ENCODE measurements around the gene SNX14. TPM values are rescaled to one million over a fixed set of nuclear protein-coding genes. Genes with fewer than 3 reads are reported as not detected.
"Not testable (repeated sequence)": the region's sequence is repeated elsewhere in the genome, so short reads cannot be mapped to it uniquely, and the experiment has no call there.

The SNX14 gene, protein sequence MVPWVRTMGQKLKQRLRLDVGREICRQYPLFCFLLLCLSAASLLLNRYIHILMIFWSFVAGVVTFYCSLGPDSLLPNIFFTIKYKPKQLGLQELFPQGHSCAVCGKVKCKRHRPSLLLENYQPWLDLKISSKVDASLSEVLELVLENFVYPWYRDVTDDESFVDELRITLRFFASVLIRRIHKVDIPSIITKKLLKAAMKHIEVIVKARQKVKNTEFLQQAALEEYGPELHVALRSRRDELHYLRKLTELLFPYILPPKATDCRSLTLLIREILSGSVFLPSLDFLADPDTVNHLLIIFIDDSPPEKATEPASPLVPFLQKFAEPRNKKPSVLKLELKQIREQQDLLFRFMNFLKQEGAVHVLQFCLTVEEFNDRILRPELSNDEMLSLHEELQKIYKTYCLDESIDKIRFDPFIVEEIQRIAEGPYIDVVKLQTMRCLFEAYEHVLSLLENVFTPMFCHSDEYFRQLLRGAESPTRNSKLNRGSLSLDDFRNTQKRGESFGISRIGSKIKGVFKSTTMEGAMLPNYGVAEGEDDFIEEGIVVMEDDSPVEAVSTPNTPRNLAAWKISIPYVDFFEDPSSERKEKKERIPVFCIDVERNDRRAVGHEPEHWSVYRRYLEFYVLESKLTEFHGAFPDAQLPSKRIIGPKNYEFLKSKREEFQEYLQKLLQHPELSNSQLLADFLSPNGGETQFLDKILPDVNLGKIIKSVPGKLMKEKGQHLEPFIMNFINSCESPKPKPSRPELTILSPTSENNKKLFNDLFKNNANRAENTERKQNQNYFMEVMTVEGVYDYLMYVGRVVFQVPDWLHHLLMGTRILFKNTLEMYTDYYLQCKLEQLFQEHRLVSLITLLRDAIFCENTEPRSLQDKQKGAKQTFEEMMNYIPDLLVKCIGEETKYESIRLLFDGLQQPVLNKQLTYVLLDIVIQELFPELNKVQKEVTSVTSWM
- polyA plus RNA-seq (ENCODE audit: low read depth in 6 of 6): 10 to 100 TPM; 39.1 to 50.8 (median 45.7) TPM

DNA sequence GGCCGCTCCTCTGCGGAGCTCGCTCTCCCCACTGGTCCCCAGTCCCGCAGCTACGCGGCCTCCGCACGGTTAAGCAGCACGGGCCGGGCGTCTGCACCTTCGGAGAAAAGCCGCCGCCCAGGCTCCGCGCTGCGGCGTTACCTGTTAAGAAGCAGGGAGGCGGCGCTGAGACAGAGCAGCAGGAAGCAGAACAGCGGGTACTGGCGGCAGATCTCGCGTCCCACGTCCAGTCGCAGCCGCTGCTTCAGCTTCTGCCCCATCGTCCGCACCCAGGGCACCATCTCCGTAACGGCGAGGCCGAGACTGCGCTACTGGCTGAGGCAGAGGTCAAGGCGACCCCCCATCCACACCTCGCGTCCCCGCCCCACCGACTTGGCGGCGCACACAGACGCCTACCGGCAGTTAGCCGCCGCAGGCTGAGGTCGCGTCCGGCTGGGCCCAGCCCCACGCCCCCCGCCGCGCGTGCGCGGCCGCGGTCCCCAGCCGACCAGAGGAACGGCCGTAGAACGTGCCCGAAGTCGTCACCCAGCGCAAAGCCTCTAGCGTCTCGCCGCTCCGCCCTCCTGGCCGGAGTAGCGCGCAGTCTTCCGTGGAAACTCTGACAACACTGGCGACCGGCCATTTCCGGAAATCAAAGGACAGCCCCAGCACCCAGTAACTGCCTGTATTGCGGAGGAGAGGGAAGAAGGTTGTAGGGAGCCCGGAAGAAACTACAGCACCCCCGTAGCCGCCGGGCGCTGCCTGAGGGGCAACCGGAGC, at the start of gene SNX14:
SNX14 (minus strand) TSS at position 421 of the 759 bp plus-strand sequence; CDS start at position 281, 140 bp downstream.
- ATAC-seq (ENCODE audit: low read depth in 2 of 2) (peak; percentile 78 to 79), DNase-seq (peak; percentile 82)
- peaks cover 36 to 47% (median 47%) of the 10 kb centered on the region in 3 donors for H3K4me1 Mint-ChIP-seq
- H3K36me3 Mint-ChIP-seq: peaks cover 3 to 6% of the 10 kb centered on the region in 2 donors
- H3K9me3 Mint-ChIP-seq: no peaks in the 10 kb centered on the region
- peak within 1 kb of the TSS; percentile 92 to 99 (median 98) for H3K4me3 Mint-ChIP-seq
- peak within 1 kb of the TSS; percentile 90 to 100 (median 98) for H3K27ac Mint-ChIP-seq
- no peaks in the 10 kb centered on the region for H3K27me3 Mint-ChIP-seq

DNA sequence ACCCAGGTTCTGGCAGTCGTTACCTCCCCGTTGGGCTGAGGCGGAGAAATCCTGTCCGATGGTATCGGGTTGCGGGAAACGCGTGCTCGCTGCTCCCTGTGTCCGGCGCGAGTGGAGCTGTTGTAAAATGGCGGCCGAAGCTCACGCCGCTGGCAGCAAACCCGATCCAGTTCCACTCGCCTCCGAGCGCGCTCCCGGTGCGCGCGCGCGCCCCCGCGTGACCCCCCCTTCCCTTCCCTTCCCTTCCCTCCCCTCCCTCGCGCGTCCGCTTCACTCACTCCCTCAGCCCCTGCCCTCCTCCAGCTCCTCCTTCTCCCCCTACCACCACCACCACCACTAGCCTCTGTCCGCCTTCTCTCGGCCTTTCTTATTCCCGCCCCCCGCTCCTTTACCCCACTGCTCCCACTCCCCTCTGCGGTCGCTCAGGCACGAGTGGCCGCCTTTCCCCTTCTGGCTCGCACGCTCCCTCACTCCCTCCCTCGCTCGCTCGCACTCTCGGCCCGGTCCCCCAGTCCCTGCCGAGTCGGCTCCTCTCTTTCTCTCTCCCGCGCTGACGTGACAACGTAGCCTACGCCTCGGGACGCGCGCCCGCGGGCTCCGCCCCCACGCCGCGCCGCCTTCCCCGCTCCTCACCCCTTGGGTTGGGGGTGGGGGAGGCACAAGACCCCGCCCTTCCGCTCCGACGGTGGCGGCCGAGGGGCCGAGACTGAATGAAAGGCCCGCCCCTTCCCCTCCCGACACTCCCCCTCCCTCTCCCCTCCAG, 49.3 kb upstream of the SNX14 start, which contains the start of gene SYNCRIP:
SYNCRIP (minus strand) TSS at position 113 of the 763 bp plus-strand sequence. CDS start 1,447 bp downstream, outside the sequence.
- peak within 1 kb of the TSS; percentile 98 to 100 (median 99) for H3K27ac Mint-ChIP-seq
- no peaks in the 10 kb centered on the region for H3K9me3 Mint-ChIP-seq
- DNase-seq (peak; percentile 99), ATAC-seq (ENCODE audit: low read depth in 2 of 2) (peak; percentile 75 to 80)
- peaks cover 34 to 42% (median 39%) of the 10 kb centered on the region in 3 donors for H3K4me1 Mint-ChIP-seq
- no peaks in the 10 kb centered on the region for H3K27me3 Mint-ChIP-seq
- H3K36me3 Mint-ChIP-seq: peaks cover 13 to 24% of the 10 kb centered on the region in 2 donors
- peak within 1 kb of the TSS; percentile 91 to 99 (median 96) for H3K4me3 Mint-ChIP-seq

DNA sequence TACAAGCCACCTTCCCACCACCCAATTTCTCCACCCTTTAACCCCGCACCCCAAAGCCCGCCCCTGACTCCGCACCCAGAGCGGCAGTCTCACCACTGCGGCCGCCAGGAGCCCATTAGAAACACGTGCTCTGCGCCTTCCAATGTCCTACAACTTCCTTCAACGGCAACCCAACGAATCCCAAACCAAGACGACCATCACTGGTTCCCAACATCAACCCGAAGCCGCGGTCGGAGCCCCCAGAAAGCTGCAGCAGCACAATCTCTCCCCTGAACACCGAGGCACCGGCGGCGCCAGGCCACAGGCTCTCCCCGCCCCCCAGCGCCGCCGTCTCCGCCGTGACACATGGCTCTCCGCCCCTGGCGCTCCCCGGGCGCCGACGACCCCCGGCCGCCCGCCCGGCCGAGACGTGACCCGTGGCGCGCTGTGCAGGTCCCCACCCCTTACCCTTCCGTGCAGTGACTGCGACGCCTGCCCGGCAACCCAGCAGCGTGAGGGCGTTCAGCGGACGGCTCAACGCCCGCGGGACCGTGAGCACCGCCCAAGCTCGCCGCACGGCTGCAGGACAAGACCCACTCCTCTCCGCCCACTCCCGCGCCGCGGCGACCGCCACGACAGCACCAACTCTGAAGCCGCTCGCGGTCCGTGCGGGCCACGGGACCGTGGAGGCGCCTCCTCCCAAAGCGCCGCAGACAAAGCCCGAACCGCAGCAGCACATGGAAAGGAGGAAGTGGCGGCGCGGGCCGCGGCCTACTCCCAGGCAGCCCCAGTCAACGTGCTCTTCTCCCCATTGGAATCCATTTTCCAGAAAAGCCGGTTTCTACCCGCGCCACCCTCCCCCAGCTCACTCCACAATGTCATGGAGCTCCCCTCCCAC, 48.5 kb upstream of the SNX14 start:
- Mint-ChIP-seq H3K36me3 (peaks cover 18 to 24% of the 10 kb centered on the region in 2 donors), H3K27me3 (no peaks in the 10 kb centered on the region), H3K4me1 (peaks cover 38 to 42% (median 39%) of the 10 kb centered on the region in 3 donors), H3K4me3 (peak overlapping the region; percentile 91 to 99 (median 96)), H3K27ac (peak overlapping the region; percentile 98 to 100 (median 99)), H3K9me3 (no peaks in the 10 kb centered on the region)
- DNase-seq (peak; percentile 65), ATAC-seq (ENCODE audit: low read depth in 2 of 2) (peak; percentile 1 to 6)

DNA sequence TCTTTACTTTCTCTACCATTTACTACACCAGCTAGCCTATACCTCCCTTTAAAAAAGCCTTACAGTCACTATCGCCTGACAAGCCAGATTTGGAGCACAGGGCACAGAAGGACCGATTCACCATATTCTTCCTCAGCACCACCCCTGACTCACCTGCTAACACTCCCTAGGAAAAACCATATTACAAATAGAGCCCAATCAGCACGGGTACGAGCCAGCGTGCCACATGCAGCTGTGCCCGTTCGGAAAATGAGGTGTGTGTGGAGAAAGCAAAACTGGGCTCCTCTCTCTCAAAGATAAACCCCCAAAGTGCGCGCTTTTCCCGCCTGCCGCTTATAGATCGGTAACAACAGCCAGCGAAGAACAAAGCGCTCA, 47.9 kb upstream of the SNX14 start:
- DNase-seq (no peak), ATAC-seq (ENCODE audit: low read depth in 2 of 2) (no peak)
- H3K9me3 Mint-ChIP-seq: no peaks in the 10 kb centered on the region
- peak overlapping the region; percentile 79 to 98 (median 95) for H3K27ac Mint-ChIP-seq
- peaks cover 22 to 24% of the 10 kb centered on the region in 2 donors for H3K36me3 Mint-ChIP-seq
- H3K4me3 Mint-ChIP-seq: peak overlapping the region; percentile 91 to 99 (median 96)
- H3K4me1 Mint-ChIP-seq: peaks cover 38 to 46% (median 39%) of the 10 kb centered on the region in 3 donors
- H3K27me3 Mint-ChIP-seq: no peaks in the 10 kb centered on the region

- H3K27ac Mint-ChIP-seq: peak overlapping the region in 5 of 6 donors; percentile 66 to 98 (median 79)
- DNase-seq: no peak
- peak overlapping the region; percentile 26 to 99 (median 94) for H3K4me3 Mint-ChIP-seq
- no peaks in the 10 kb centered on the region for H3K27me3 Mint-ChIP-seq
- peaks cover 38 to 46% (median 39%) of the 10 kb centered on the region in 3 donors for H3K4me1 Mint-ChIP-seq
- H3K36me3 Mint-ChIP-seq: peaks cover 23 to 24% of the 10 kb centered on the region in 2 donors
- H3K9me3 Mint-ChIP-seq: no peaks in the 10 kb centered on the region
- no peak for ATAC-seq (ENCODE audit: low read depth in 2 of 2)
Observed at GRCh38 chr6:85640821-85641220, 47.2 kb upstream of the SNX14 start.

GRCh38 chr6:85637579-85637978, 43.9 kb upstream of the SNX14 start:
- ATAC-seq (ENCODE audit: low read depth in 2 of 2) (no peak), DNase-seq (no peak)
- no peak overlapping the region for H3K4me3 Mint-ChIP-seq
- H3K9me3 Mint-ChIP-seq: no peaks in the 10 kb centered on the region
- H3K36me3 Mint-ChIP-seq: peaks cover 16 to 23% of the 10 kb centered on the region in 2 donors
- H3K27me3 Mint-ChIP-seq: no peaks in the 10 kb centered on the region
- peak overlapping the region in 1 of 6 donors; percentile 74 for H3K27ac Mint-ChIP-seq
- peaks cover 33 to 40% (median 39%) of the 10 kb centered on the region in 3 donors for H3K4me1 Mint-ChIP-seq

- DNase-seq (no peak), ATAC-seq (ENCODE audit: low read depth in 2 of 2) (no peak)
- Mint-ChIP-seq H3K27me3 (no peaks in the 10 kb centered on the region), H3K9me3 (no peaks in the 10 kb centered on the region), H3K4me3 (no peak overlapping the region), H3K27ac (peak overlapping the region in 1 of 6 donors; percentile 12), H3K36me3 (peaks cover 14 to 18% of the 10 kb centered on the region in 2 donors), H3K4me1 (peaks cover 0 to 17% (median 14%) of the 10 kb centered on the region in 3 donors)
Observed at GRCh38 chr6:85632164-85632942, 38.7 kb upstream of the SNX14 start.

DNA sequence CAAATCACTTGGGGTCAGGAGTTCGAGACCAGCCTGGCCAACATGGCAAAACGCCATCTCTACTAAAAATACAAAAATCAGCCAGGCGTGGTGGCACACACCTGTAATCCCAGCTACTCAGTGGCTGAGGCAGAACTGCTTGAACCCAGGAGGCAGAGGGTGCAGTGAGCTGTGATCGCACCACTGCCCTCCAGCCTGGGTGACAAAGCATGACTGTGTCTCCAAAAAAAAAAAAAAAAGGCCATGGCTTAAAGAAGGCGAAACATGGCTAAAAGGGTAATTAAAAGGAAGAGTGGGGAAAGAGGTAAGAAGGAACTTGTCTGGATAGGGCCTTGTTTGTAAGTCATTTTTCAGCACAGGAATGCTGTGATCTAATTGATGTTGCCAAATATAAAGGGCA, 37.5 kb upstream of the SNX14 start:
- not testable (repeated sequence) for H3K4me3 Mint-ChIP-seq; ATAC-seq (ENCODE audit: low read depth in 2 of 2); DNase-seq; H3K9me3 Mint-ChIP-seq; H3K27me3 Mint-ChIP-seq
- peaks cover 11 to 14% of the 10 kb centered on the region in 2 donors for H3K36me3 Mint-ChIP-seq
- H3K4me1 Mint-ChIP-seq: peaks cover 6 to 15% (median 14%) of the 10 kb centered on the region in 3 donors
- peak overlapping the region in 3 of 6 donors; percentile 9 to 47 (median 24) for H3K27ac Mint-ChIP-seq

DNA sequence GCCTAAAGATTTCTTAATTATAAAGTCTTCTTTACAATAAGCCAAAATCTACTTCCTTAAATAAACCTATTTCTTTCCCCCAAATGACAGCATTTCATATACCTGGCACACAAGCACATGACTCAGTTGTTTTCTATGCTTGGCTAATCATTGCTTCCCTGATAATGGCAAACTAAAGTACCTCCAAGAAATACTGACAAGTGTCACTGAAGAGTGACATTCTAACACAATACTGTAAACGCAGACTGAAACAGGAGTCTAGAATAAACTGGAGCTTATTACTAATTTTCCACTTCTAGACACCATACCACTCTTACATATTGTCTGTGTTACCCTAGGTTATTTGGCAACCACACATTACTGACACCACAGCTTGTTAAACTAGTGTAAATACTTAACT, 34.7 kb upstream of the SNX14 start:
- Mint-ChIP-seq H3K9me3 (no peaks in the 10 kb centered on the region), H3K4me1 (peaks cover 18 to 32% (median 24%) of the 10 kb centered on the region in 3 donors), H3K27me3 (no peaks in the 10 kb centered on the region), H3K4me3 (no peak overlapping the region), H3K27ac (peak overlapping the region in 3 of 6 donors; percentile 39 to 47 (median 41)), H3K36me3 (peaks cover 14 to 15% of the 10 kb centered on the region in 2 donors)
- ATAC-seq (ENCODE audit: low read depth in 2 of 2) (no peak), DNase-seq (no peak)

GRCh38 chr6:85620308-85620707, 26.6 kb upstream of the SNX14 start:
- Mint-ChIP-seq H3K4me1 (peaks cover 5 to 19% (median 16%) of the 10 kb centered on the region in 3 donors), H3K36me3 (peaks cover 23 to 39% of the 10 kb centered on the region in 2 donors), H3K27ac (peak overlapping the region in 2 of 6 donors; percentile 39 to 51), H3K4me3 (no peak overlapping the region), H3K9me3 (no peaks in the 10 kb centered on the region), H3K27me3 (no peaks in the 10 kb centered on the region)
- DNase-seq (no peak), ATAC-seq (ENCODE audit: low read depth in 2 of 2) (no peak)
